B cell (primary cell): ENCODE measurements around the gene GPR83. TPM values are rescaled to one million over a fixed set of nuclear protein-coding genes. Genes with fewer than 3 reads are reported as not detected.
"Not testable (repeated sequence)": the region's sequence is repeated elsewhere in the genome, so short reads cannot be mapped to it uniquely, and the experiment has no call there.

Experiments
- ATAC-seq: fragments of 200-7000 bp; cut with Tn5 transposase; one replicate; pipeline ENCODE4 v1.10.0; 2021; ENCODE audit warnings: low read depth, mild to moderate bottlenecking, moderate number of reproducible peaks, moderate library complexity
- CTCF ChIA-PET: fragments of 350-600 bp; sonication (Branson Sonifier 250); formaldehyde crosslinking; loops from one replicate; lab custom pipeline; 2021; ENCODE audit warnings: antibody characterized with exemption, inconsistent platforms; lab: Charles Lee
- POLR2A ChIA-PET: fragments of 350-600 bp; sonication (Branson Sonifier 250); formaldehyde crosslinking; loops from one replicate; lab custom pipeline; 2021; ENCODE audit warnings: antibody characterized with exemption; lab: Charles Lee
- DNase-seq: peaks from one replicate; pipeline ENCODE4 v3.0.0; 2013
- H2AFZ ChIP-seq: 2 replicates; pipeline ENCODE4 v1.6.1; 2012; ENCODE audit warnings: mild to moderate bottlenecking, low read depth, low read length; ENCODE audit not compliant: insufficient read depth, poor library complexity, severe bottlenecking
- H3K27ac ChIP-seq, 2 donors: 1 replicate in 1 of 2; 2 replicates in 1 of 2; pipeline ENCODE4 v1.5.1; 2012 to 2013; ENCODE audit warnings: low read length in 2 of 2, mild to moderate bottlenecking in 2 of 2, moderate library complexity in 1 of 2
- H3K27me3 ChIP-seq, 4 experiments: fragments of 200-600 bp in 1 of 4; sonication (generic) in 1 of 4; replicated peaks in 1 of 4; 1 replicate in 2 of 4; 2 replicates in 2 of 4; pipeline versions ENCODE4 v1.6.1 to v1.7.0; 2013 to 2016; ENCODE audit warnings: low read length in 3 of 4, mild to moderate bottlenecking in 2 of 4, mixed read lengths in 1 of 4, moderate library complexity in 1 of 4; ENCODE audit not compliant: insufficient read depth in 4 of 4, control insufficient read depth in 3 of 4; ENCODE audit errors: control extremely low read depth in 1 of 4
- H3K36me3 ChIP-seq, 2 experiments: replicated peaks in 1 of 2; 1 replicate in 1 of 2; 2 replicates in 1 of 2; pipeline versions ENCODE4 v1.6.1 to v1.7.1; 2013; ENCODE audit warnings: low read length in 1 of 2; ENCODE audit not compliant: insufficient read depth in 2 of 2, control insufficient read depth in 1 of 2; ENCODE audit errors: control extremely low read depth in 1 of 2, extremely low read depth in 1 of 2
- H3K4me1 ChIP-seq, 2 donors: fragments of 200-600 bp in 1 of 2; sonication (generic) in 1 of 2; 1 replicate in 1 of 2; 2 replicates in 1 of 2; pipeline versions ENCODE4 v1.5.1 to v1.6.1; 2013 to 2017; ENCODE audit warnings: low read length in 2 of 2; ENCODE audit not compliant: control insufficient read depth in 2 of 2, insufficient read depth in 2 of 2
- H3K4me2 ChIP-seq: replicated peaks from 2 replicates; pipeline ENCODE3; 2012; ENCODE audit warnings: mild to moderate bottlenecking, low read depth, low read length; ENCODE audit not compliant: poor library complexity, severe bottlenecking
- H3K4me3 ChIP-seq, 5 experiments: fragments of 200-600 bp in 1 of 5; sonication (generic) in 1 of 5; 1 replicate in 3 of 5; 2 replicates in 2 of 5; pipeline versions ENCODE4 v1.5.1 to v1.7.0; 2011 to 2016; ENCODE audit warnings: low read length in 4 of 5, mild to moderate bottlenecking in 4 of 5, low read depth in 2 of 5, control low read depth in 1 of 5, moderate library complexity in 1 of 5; ENCODE audit not compliant: insufficient read depth in 1 of 5; ENCODE audit errors: control extremely low read depth in 1 of 5, extremely low read depth in 1 of 5
- H3K79me2 ChIP-seq: fragments of 200-600 bp; sonication (generic); one replicate; pipeline ENCODE4 v1.6.0; 2016; ENCODE audit warnings: low read length; ENCODE audit not compliant: control insufficient read depth, insufficient read depth
- H3K9ac ChIP-seq: fragments of 200-600 bp; sonication (generic); 2 replicates; pipeline ENCODE4 v1.6.1; 2017; ENCODE audit warnings: mild to moderate bottlenecking, low read length, moderate library complexity
- H3K9me3 ChIP-seq, 3 donors: one replicate each; pipeline versions ENCODE4 v1.6.1 to v1.7.1; 2013; ENCODE audit warnings: low read length in 2 of 3; ENCODE audit not compliant: control insufficient read depth in 2 of 3, insufficient read depth in 1 of 3; ENCODE audit errors: control extremely low read depth in 1 of 3
- H4K20me1 ChIP-seq: 2 replicates; pipeline ENCODE4 v1.6.0; 2012; ENCODE audit warnings: mild to moderate bottlenecking, low read length; ENCODE audit not compliant: insufficient read depth, control insufficient read depth, poor library complexity, severe bottlenecking
- H3K27ac Mint-ChIP-seq: one replicate; pipeline ENCODE4 v1.8.0; 2021; ENCODE audit warnings: mixed read lengths
- H3K27me3 Mint-ChIP-seq: one replicate; pipeline ENCODE4 v1.8.0; 2021; ENCODE audit warnings: mixed read lengths
- H3K4me1 Mint-ChIP-seq: one replicate; pipeline ENCODE4 v1.8.0; 2021; ENCODE audit warnings: mixed read lengths
- H3K4me3 Mint-ChIP-seq: one replicate; pipeline ENCODE4 v1.8.0; 2021; ENCODE audit warnings: mixed read lengths
- H3K9me3 Mint-ChIP-seq: one replicate; pipeline ENCODE4 v1.8.0; 2022; ENCODE audit warnings: mixed read lengths; ENCODE audit not compliant: insufficient read depth
- EZH2 ChIP-seq: IDR thresholded peaks from 2 replicates; pipeline ENCODE4 v1.6.1; 2012; ENCODE audit warnings: borderline replicate concordance, low read depth, mild to moderate bottlenecking, moderate library complexity, low read length; ENCODE audit not compliant: insufficient read depth, poor library complexity, severe bottlenecking
- WGBS: methylation state at CpG from one replicate; pipeline ENCODE4 v1.1.5; 2013; ENCODE audit warnings: missing lambda C conversion rate; ENCODE audit not compliant: insufficient coverage; 5-methylcytosine and 5-hydroxymethylcytosine counted together
- intact Hi-C: fragments of 100-400 bp; cut with micrococcal nuclease; formaldehyde crosslinking; loops from one replicate; pipeline ENCODE4 v1.10.0; 2022
- polyA plus RNA-seq: library from polyadenylated mRNA; depleted of rRNA; stranded (reverse); fragments of >200 nt; gene quantifications from 2 replicates; pipeline ENCODE4 v1.2.3, GENCODE V29; 2012
- total RNA-seq, 2 donors: library from RNA; stranded (reverse); fragments of 120-200 nt in 1 of 2; gene quantifications; 1 replicate in 1 of 2; 2 replicates in 1 of 2; pipeline versions ENCODE4 v1.2.3 to v1.2.4, GENCODE V29; 2013 to 2022
- TF ChIP-seq, protein P1 (sequence below): fragments of 200-600 bp; IDR thresholded peaks from one replicate; pipeline ENCODE4 v1.8.0; 2022; ENCODE audit warnings: antibody characterized with exemption, mild to moderate bottlenecking

Gene GPR83
- total and polyA plus RNA-seq, 2 donors (not counting 1 experiment from before 2014, with no cell fraction given): 0.28 to 0.37 TPM

- ATAC-seq: no peak
- Histone ChIP-seq H3K9me3 (peaks cover 0 to 4% (median 0%) of the 10 kb centered on the region in 3 donors), H3K9ac (no peak overlapping the region), H3K4me3 (no peak overlapping the region), H4K20me1 (no peaks in the 10 kb centered on the region), H3K79me2 (no peaks in the 10 kb centered on the region), H3K4me2 (no peak overlapping the region), H3K27me3 (peaks cover 0 to 31% (median 13%) of the 10 kb centered on the region in 4 experiments), H3K4me1 (peaks cover 3 to 10% of the 10 kb centered on the region in 2 donors), H3K36me3 (no peaks in the 10 kb centered on the region), H3K27ac (no peak overlapping the region), H2AFZ (no peak overlapping the region)
- intact Hi-C loops: no loop called here
- Mint-ChIP-seq H3K27ac (no peak overlapping the region), H3K9me3 (no peaks in the 10 kb centered on the region), H3K27me3 (peaks cover 54% of the 10 kb centered on the region), H3K4me3 (no peak overlapping the region), H3K4me1 (peaks cover 12% of the 10 kb centered on the region)
- POLR2A ChIA-PET: no interaction called here
- DNase-seq: no peak
- CTCF ChIA-PET: no interaction called here
- 82% methylated on average over 5 of the region's 5 CpGs for WGBS
- TF ChIP-seq, protein P1, sequence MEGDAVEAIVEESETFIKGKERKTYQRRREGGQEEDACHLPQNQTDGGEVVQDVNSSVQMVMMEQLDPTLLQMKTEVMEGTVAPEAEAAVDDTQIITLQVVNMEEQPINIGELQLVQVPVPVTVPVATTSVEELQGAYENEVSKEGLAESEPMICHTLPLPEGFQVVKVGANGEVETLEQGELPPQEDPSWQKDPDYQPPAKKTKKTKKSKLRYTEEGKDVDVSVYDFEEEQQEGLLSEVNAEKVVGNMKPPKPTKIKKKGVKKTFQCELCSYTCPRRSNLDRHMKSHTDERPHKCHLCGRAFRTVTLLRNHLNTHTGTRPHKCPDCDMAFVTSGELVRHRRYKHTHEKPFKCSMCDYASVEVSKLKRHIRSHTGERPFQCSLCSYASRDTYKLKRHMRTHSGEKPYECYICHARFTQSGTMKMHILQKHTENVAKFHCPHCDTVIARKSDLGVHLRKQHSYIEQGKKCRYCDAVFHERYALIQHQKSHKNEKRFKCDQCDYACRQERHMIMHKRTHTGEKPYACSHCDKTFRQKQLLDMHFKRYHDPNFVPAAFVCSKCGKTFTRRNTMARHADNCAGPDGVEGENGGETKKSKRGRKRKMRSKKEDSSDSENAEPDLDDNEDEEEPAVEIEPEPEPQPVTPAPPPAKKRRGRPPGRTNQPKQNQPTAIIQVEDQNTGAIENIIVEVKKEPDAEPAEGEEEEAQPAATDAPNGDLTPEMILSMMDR: no peak
- no peak for TF ChIP-seq EZH2
Measured at GRCh38 chr11:94398101-94398500, 3.1 kb downstream of the GPR83 start.

DNA sequence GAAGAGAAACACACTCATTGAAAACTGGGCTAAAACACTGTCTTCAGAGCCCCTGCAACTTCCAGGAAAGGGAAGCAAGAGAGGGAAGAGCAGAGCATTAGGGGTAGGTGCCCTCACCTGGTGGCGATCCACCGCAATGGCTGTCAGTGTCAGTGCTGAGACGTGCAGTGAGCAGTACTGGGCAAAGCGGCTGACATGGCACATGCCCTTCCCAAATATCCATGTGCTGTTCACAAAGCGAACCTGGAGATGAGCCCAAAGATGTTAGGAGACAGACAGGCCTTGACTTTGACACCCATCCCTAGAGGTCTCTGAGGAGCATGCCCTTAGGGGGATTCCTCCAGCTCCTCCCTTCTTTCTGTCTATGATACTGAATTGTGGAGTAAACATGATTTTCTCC lies 4.9 kb downstream of the GPR83 start:
- ChIA-PET POLR2A (no interaction called here), CTCF (no interaction called here)
- H3K36me3 ChIP-seq: no peaks in the 10 kb centered on the region
- no peak for TF ChIP-seq EZH2
- TF ChIP-seq, protein P1: no peak
- intact Hi-C loops: no loop called here
- DNase-seq: no peak
- no peaks in the 10 kb centered on the region for H4K20me1 ChIP-seq
- no peak overlapping the region for H3K4me3 ChIP-seq
- no peak overlapping the region for H3K4me2 ChIP-seq
- peaks cover 0 to 19% (median 11%) of the 10 kb centered on the region in 4 experiments for H3K27me3 ChIP-seq
- no peak overlapping the region for H2AFZ ChIP-seq
- H3K4me1 ChIP-seq: peaks cover 3 to 7% of the 10 kb centered on the region in 2 donors
- no peak for ATAC-seq
- H3K9ac ChIP-seq: no peak overlapping the region
- no peaks in the 10 kb centered on the region for H3K79me2 ChIP-seq
- WGBS: 89% methylated on average over 5 of the region's 5 CpGs
- no peak overlapping the region for H3K4me3 Mint-ChIP-seq
- no peak overlapping the region for H3K27ac Mint-ChIP-seq
- peaks cover 10% of the 10 kb centered on the region for H3K4me1 Mint-ChIP-seq
- no peaks in the 10 kb centered on the region for H3K9me3 Mint-ChIP-seq
- H3K27me3 Mint-ChIP-seq: peaks cover 44% of the 10 kb centered on the region
- H3K9me3 ChIP-seq: peaks cover 0 to 4% (median 0%) of the 10 kb centered on the region in 3 donors
- H3K27ac ChIP-seq: no peak overlapping the region

DNA sequence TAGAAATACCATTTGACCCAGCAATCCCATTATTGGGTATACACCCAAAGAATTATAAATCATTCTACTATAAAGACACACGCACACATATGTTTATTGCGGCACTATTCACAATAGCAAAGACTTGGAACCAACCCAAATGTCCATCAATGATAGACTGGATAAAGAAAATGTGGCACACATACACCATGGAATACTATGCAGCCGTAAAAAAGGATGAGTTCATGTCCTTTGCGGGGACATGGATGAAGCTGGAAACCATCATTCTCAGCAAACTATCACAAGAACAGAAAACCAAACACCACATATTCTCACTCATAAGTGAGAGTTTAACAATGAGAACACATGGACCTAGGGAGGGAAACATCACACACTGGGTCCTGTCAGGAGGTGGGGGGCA lies 9.3 kb downstream of the GPR83 start:
- H3K9me3 Mint-ChIP-seq, H3K9me3 ChIP-seq, H3K36me3 ChIP-seq, H3K9ac ChIP-seq, intact Hi-C loops, H3K27me3 ChIP-seq, H3K4me1 Mint-ChIP-seq, DNase-seq, H3K27ac ChIP-seq, H3K4me2 ChIP-seq, H3K79me2 ChIP-seq, H4K20me1 ChIP-seq, H3K4me3 ChIP-seq, H3K27me3 Mint-ChIP-seq, H3K4me3 Mint-ChIP-seq, H2AFZ ChIP-seq, H3K4me1 ChIP-seq, POLR2A ChIA-PET, H3K27ac Mint-ChIP-seq, ATAC-seq: not testable (repeated sequence)
- WGBS: no CpG with 5 or more reads among the region's 4 CpGs
- CTCF ChIA-PET: interaction anchor here (1.0 kb wide), 1 partner anchor 9 kb away, joined by 5 read pairs; no protein-coding TSS in a partner anchor
